ENCODE results near the gene IFNA1.

DNA sequence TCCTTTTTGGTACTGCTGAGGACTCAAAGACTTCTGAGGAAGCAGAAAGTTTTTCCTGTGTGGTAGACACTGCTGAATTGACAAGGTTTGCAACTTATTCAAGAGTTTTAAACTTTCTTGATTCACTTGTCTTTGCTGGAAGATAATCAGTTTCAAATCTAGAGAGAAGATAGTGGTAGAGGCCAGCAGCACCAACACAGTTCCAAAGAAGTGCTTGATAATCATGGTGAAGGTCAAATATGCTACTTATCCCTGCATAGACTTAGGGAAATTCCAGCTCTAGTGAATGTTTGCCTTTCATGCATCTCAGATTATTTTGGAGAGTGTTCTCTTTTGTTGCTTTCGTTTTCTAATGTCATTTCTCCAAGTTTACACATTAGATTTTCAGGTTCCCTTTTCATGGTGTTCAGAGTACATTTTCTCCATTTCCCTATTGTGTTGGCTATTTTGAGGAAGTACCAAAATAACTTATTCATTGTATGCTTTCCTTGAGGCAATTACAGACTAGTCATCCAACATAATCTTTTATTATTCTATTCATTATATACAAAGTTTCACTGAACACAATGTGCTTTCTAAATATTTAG, 41.3 kb downstream of the IFNA1 start:
- no peak for TF ChIP-seq SP1 (IDR thresholded peaks at IDR 0.05)
- no peak for TF ChIP-seq FOXA1 (IDR thresholded peaks at IDR 0.05)
- no peak for TF ChIP-seq FOXM1 (IDR thresholded peaks at IDR 0.05; ENCODE audit: borderline replicate concordance)
- TF ChIP-seq HDGF (IDR thresholded peaks at IDR 0.05; ENCODE audit: borderline replicate concordance): no peak
- no peak for TF ChIP-seq LEF1 (IDR thresholded peaks at IDR 0.05; ENCODE audit: borderline replicate concordance)
- no peak for TF ChIP-seq CTBP1 (IDR thresholded peaks at IDR 0.05; ENCODE audit: borderline replicate concordance)
- no peak for TF ChIP-seq NFRKB (IDR thresholded peaks at IDR 0.05)
- no peak for TF ChIP-seq ELF4 (IDR thresholded peaks at IDR 0.05)
- no peak for TF ChIP-seq ARNT (IDR thresholded peaks at IDR 0.05)

All from HEK293T (cell line).